ENCODE results near the gene GPR137B.

Gene GPR137B

GRCh38 chr1:236114076-236114747 lies 28.1 kb upstream of the GPR137B start:
- no peak for DNase-seq

GRCh38 chr1:236117710-236118109 lies 24.6 kb upstream of the GPR137B start:
- no peak for DNase-seq

- no peak for DNase-seq
These were observed 22.3 kb upstream of the GPR137B start for GRCh38 chr1:236119943-236120484.

GRCh38 chr1:236120721-236121153 lies 21.6 kb upstream of the GPR137B start:
- DNase-seq, result no peak

GRCh38 chr1:236122176-236122575 lies 20.2 kb upstream of the GPR137B start:
- DNase-seq, result no peak

- no peak for DNase-seq
These were observed 18.8 kb upstream of the GPR137B start for GRCh38 chr1:236123563-236123962.

GRCh38 chr1:236124965-236125364 lies 17.4 kb upstream of the GPR137B start:
- no peak for DNase-seq

GRCh38 chr1:236127045-236127444 lies 15.3 kb upstream of the GPR137B start:
- no peak for DNase-seq

GRCh38 chr1:236128646-236129178 lies 13.6 kb upstream of the GPR137B start:
- no peak for DNase-seq

- no peak for DNase-seq
These were observed 13.0 kb upstream of the GPR137B start for GRCh38 chr1:236129306-236129705.

GRCh38 chr1:236130372-236130771 lies 12.0 kb upstream of the GPR137B start:
- no peak for DNase-seq

- no peak for DNase-seq
These were observed 10.4 kb upstream of the GPR137B start for GRCh38 chr1:236131916-236132315.

GRCh38 chr1:236132420-236133046 lies 9.8 kb upstream of the GPR137B start:
- DNase-seq, result no peak

GRCh38 chr1:236133339-236133738 lies 9.0 kb upstream of the GPR137B start:
- DNase-seq, result no peak

GRCh38 chr1:236133802-236134201 lies 8.5 kb upstream of the GPR137B start:
- no peak for DNase-seq

GRCh38 chr1:236137285-236137852 lies 5.0 kb upstream of the GPR137B start:
- DNase-seq, result no peak

- DNase-seq, result no peak
These were observed 2.8 kb upstream of the GPR137B start for GRCh38 chr1:236139495-236139894.

- no peak for DNase-seq
These were observed 1.5 kb upstream of the GPR137B start for GRCh38 chr1:236140705-236141446.

GRCh38 chr1:236141447-236142252 lies 689 bp upstream of the GPR137B start:
- DNase-seq, result no peak

GRCh38 chr1:236143104-236143948 lies 987 bp downstream of the GPR137B start:
- peak in 1 of 4 experiments; percentile 7 for DNase-seq

GRCh38 chr1:236144033-236144432 lies 1.7 kb downstream of the GPR137B start:
- no peak for DNase-seq
